Hepatocyte (in vitro differentiated cells): ENCODE results near the gene DEDD2.

ENCODE experiments used
- CTCF ChIP-seq: fragments of 200-600 bp; sonication (generic); IDR thresholded peaks from 2 replicates; pipeline ENCODE4 v1.5.1; 2016; ENCODE audit warnings: antibody characterized with exemption, mild to moderate bottlenecking; ENCODE audit not compliant: poor library complexity
- EZH2 ChIP-seq: fragments of 200-600 bp; sonication (generic); IDR thresholded peaks from 2 replicates; pipeline ENCODE4 v1.6.1; 2016; ENCODE audit warnings: antibody characterized with exemption, mild to moderate bottlenecking, borderline replicate concordance

DNA sequence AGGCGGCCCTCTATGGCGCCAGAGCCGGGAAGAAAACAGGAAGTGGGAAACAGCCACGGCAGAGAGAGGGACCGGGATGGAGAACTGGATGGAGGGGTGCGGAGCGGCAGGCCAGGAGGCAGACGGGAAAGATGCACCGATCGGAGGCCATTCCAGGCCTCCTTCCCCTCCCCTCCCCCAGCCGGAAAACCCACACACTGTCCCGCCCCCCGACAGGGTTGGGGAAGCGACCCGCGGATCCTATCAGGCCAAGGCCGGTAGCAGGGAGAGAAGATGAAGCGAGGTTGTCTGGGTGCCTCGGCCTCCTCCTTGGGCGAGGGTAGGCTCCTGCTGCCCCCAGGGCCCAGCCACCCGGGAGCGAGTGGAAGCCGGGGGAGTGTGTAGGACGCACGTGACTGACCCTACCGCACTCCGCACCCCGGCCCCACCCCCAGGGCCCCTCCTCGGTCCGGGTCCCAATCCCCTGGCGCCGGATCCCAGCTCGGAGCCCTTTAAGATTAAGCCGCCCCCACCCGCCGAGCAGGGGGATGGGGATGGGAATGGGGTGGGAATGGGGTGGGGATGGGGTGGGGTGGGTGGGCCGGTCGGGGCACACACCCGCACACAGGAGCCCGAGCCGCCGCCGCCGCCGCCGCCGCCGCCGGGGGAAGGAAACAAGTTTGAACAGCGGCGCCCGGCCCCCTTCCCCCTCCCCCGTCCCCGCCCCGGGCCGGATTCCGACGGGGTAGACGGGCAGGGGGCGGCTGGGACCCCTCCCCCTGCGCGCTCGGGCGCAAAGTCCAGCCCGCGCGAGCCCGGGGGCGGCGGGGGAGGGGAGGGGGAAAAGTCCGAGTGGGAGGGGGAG lies 36.0 kb upstream of the DEDD2 start:
- no peak for TF ChIP-seq CTCF
- TF ChIP-seq EZH2 = no peak
